Esophagus squamous epithelium (tissue), 4 donors: ENCODE data around the gene TCERG1L.

Experiments
- CTCF ChIP-seq, 6 experiments: fragments of 450-650 bp in 4 of 6; fragments of 200-600 bp in 2 of 6; sonication (generic) in 2 of 6; IDR thresholded peaks; one replicate each; pipeline ENCODE4 v1.5.1; 2016 to 2019; ENCODE audit warnings: antibody characterized with exemption in 6 of 6, mild to moderate bottlenecking in 4 of 6, moderate library complexity in 4 of 6
- POLR2A ChIP-seq, 4 donors: fragments of 450-650 bp; IDR thresholded peaks; one replicate each; pipeline ENCODE4 v1.6.1; 2017; ENCODE audit warnings: antibody characterized with exemption in 4 of 4, mild to moderate bottlenecking in 4 of 4, moderate library complexity in 3 of 4

GRCh38 chr10:131231965-131232541 lies 79.5 kb downstream of the TCERG1L start:
- TF ChIP-seq POLR2A (IDR thresholded peaks at IDR 0.05) (no peak), CTCF (IDR thresholded peaks at IDR 0.05) (no peak)
